MM.1S (cell line): ENCODE measurements around the gene DCTN2.

Experiments used
- CTCF ChIP-seq: fragments of 300-600 bp; sonication (generic); IDR thresholded peaks from 2 replicates; pipeline ENCODE4 v1.5.1; 2016; ENCODE audit warnings: antibody characterized with exemption, low read length, mixed read lengths
- EZH2 ChIP-seq: fragments of 300-600 bp; sonication (generic); optimal IDR thresholded peaks from 2 replicates; pipeline ENCODE3; 2017; ENCODE audit warnings: low read depth, mild to moderate bottlenecking, antibody characterized with exemption, low read length, mixed read lengths
- EZH2phosphoT487 ChIP-seq: fragments of 300-600 bp; sonication (generic); IDR thresholded peaks from 2 replicates; pipeline ENCODE4 v1.6.1; 2018; ENCODE audit warnings: antibody characterized with exemption, low read length

DNA sequence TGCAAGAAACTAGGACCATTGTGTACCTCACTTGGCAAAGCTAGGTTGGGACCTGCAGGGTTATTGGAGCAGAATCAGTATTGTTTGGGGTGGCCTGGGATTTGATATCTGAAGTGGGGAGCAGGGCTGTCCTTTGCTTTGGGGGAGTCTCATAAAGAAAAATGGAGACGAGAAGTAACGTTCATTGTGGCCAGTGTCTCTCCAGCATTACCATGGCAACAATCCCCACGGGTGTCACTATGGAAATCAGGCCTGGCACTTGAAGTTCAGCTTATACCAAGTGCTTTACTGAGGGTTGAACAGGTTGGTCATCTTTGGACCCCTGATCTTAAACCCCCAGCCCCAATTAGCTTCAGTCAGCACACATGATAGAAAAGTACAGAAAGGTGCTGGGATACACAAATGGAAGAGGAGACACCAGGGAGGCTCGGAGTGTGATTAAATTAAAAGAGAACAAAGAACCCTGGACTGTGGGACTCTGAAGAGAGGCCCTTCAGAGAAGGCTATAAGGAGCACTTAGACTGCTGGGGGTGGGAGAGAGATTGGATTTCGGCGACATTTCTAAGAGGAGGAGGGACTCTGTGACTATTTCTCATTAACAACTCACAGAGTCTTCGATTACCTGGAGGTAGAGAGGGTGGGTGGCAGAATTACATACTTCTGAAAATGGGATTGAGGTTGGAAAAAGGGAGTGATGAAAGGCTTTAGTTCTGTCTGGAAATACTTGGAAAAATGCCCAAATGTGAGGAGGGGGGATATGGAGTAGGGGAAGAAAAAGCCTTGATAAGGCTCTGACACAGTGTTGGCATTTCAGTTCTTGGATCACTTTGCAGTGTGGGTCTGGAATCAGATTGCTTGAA is 6.6 kb upstream of the DCTN2 start:
- TF ChIP-seq CTCF = no peak
- no peak for TF ChIP-seq EZH2
- TF ChIP-seq EZH2phosphoT487 = no peak
